ENCODE results near the gene C5orf34.
"Not testable (repeated sequence)": the region's sequence is repeated elsewhere in the genome, so short reads cannot be mapped to it uniquely, and the experiment has no call there.

Gene C5orf34

DNA sequence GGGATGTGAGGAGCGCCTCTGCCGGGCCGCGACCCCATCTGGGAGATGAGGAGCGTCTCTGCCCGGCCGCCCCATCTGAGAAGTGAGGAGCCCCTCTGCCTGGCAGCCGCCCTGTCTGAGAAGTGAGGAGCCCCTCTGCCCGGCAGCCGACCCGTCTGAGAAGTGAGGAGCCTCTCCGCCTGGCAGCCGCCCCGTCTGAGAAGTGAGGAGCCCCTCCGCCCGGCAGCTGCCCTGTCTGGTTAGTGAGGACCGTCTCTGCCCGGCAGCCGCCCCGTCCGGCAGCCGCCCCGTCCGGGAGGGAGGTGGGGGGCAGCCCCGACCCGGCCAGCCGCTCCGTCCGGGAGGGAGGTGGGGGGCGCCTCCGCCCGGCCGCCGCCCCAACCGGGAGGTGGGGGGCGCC, 3.9 kb downstream of the C5orf34 start:
- DNase-seq, result not testable (repeated sequence)

DNA sequence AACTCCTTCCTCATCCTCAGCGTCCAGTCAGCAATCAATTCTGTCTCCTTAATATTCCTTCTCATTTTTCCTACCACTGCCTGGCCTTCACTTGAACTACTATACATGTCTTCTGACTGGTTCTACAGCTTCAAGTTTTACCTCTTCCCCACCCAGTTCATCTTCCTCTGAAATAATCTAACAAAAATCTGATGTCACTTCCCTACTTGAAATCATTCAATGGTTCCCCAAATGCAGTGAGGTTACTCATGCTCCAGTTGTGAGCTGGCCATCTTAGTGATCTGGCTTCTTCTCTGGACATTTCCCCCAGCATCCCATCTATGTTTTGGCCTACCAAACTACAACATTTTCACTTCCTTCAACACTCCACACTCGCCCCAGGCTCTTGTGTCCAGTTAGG, 16.4 kb downstream of the C5orf34 start:
- no peak for DNase-seq

DNA sequence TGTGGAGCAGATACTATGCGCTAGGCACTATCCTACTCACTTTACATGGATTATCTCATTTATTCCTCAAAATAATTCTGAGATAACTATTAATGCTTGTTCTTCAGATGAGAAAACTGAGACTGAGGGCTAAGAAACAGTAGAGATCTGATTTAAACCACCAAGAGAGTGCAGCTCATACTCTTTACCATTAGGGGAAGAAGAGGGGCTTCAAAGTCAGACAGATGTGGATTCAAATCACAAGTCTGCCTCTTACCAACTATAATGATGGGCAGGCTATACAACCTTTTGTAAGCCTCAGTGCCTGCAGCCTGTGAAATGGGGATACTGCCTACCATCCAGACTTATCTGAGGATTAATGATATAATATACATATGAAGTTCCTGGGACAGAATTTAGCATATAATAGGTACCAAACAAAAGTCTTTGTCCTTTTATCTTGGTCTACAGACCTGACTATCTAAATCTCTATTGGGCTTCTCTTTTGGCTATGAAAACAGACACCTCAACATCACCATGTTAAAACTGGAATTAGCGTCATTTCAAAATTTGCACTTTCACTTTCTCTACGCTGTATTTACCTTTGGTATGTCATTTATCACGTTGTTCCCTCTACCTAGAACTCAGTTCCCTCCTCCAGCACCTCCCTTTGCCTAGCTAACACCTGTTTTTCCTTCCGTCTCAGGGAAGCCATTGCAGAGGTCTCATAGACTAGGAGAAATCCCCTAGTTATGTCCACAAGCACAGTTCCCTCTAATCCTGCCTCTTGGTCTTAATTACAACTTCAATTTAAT, 17.4 kb downstream of the C5orf34 start:
- no peak for DNase-seq

DNA sequence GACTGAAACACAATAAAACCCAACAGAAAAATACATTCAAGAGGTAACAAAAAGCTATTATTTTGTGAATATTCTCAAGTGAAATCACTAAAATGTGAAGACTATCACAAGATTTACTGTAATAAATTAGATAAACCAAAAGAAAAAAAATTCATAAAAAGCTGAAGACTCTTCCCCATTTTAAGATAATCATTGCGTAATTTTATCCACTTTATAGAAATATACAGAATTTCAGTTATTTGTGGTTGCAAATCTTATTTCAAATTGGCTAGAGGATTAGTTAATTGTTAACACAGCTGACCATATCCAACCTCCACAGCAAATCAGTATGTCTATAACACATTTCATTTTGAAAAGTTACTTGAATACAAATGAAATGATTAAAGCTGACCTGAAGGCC, 23.6 kb downstream of the C5orf34 start:
- no peak for DNase-seq

DNA sequence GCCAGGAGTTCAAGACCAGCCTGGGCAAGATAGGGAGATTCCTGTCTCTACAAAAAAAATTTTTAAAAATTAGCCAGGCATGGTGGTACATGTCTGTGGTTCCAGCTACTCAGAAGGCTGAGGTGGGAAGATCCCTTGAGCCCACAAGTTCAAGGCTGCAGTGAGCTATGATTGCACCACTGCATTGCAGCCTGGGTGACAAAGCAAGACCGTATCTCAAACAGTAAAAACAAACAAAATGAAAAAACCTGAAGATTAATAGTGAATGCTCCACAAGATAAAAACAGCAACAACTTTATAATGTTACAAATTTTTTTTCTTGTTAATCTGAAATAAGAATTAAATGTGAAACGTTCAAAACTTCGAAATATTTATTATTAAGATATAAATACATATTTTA, 28.6 kb downstream of the C5orf34 start:
- DNase-seq, result no peak

DNA sequence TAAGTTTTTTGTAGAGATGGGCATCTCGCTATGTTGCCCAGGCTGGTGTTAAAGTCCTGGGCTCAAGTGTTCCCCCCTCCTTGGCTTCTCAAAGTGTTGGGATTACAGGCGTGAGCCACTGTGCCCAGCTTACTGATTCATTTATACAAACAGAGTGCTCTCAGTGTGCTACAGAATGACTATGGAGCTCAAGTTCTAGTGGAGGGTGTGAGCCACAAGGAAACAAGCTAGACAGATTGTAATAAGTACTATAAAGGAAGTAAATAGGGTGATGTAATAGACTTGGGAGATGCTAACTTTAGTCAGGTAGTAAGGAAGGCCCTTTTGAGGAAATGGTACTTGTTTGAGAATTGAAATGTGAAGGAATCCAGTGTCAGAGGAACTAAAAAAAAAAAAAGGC, 29.5 kb downstream of the C5orf34 start:
- peak; percentile 32 for DNase-seq

DNA sequence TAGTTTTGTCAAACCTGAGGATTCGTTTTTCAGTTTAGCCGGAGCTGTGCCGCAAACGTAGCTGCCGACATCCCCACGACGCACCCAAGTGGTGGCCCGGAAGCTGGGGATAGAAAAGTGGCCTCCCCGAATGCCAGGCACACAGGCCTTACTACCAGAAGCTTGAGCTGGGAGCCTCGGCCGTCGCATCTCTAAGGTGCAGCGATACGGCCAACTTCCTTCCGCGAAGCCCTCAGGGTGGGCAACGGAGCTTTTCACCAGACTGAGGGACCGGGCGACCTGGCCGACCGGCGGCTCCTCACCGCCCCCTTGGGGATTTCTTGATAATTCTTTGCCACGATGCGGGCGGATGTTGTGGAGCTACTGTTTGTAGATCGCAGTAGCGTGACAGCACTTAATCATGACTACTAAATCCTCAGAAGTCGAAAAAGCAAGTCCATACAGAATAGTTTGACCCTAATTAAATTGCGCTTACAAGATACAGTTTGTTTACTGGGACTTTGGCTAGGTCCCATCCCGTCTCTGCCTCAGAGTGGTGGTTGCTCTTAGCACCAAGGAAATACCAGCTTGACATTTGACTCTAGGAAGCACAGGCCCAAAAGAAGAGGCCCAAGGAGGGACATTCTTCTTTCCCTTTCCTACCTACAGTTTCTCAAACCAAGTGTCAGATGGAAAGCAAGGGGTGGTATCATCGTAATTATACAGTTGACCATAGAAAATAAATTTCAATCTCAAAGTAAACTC, 30.7 kb downstream of the C5orf34 start:
- DNase-seq, result peak; percentile 89

DNA sequence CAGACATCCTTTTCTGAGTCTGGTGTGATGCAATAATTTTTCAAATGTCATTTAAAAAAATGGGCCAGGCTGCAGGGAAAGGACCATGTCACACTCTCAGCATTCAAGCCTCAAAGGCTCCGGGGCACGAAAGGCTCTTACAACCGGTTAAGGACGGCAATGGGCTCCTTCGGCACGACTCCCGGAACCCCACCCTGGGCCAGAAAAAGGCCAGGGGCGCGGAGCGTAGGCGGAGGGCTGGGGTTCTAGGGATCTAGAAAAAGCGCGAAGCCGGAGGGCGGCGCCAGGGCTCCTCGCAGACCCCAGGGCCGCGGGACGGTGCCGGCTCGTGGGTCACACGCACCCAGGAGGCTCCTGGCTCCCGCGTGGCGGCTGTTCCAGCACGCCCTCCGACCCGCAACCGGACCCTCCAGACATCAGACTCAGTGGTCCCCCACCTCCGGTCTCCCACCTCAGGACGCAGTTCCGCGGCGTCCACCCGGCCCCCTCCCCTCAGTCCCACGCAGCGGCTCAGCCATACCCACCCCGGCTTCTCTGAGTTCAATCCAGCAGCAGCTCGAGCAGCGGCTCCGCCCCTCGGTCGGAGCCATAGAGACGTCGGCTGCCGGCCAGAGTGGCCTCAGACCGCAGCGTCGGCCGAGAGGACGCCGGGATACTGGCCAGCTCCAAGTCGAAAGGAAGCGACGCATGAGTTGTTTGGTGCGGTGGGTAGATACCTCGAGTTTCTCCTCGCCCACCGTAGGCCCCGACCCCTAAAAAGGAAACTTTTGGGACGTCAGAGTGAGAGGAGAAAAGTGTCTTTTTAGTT, 31.4 kb downstream of the C5orf34 start, which contains the start of gene TMEM267:
Gene TMEM267, minus strand, starts transcription at position 568 of the 808 bp plus-strand sequence. CDS start 29,896 bp downstream, outside the sequence.
- peak; percentile 90 for DNase-seq

DNA sequence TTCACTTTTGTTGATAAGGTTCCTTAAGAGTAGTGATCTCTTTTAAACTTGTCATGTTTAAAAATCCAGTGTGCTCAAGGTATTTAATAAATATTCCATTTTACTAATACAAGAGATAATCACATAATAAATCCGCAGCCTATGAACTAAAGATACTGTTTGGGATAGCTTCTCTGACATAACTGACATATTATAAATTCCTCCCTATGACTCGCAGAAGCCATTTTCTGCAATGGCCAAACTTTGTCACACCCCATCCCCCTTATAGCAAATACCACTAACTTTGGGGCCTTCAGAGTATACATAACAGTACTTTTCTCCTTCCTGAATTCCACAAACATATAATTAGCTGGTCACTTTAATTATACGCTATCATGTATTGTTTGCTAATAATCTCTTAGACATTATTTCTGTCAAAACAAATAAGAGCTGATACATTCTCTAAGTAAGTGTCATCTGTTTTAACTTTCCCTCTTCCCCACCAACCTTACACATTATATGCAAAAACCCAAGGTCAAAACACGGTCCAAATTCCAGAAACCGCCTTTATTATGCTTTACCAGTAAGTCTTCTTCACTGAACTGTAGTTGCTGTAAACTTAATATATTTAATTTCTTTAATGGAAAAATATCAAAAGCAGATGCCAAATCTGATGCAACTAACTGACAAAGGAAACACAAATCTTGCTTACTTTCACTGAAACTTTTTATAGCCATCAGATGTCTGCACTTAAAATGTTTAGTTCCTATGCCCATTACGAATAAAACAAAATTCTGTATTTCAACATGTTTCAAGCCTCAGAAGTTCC, 32.3 kb downstream of the C5orf34 start:
- no peak for DNase-seq

DNA sequence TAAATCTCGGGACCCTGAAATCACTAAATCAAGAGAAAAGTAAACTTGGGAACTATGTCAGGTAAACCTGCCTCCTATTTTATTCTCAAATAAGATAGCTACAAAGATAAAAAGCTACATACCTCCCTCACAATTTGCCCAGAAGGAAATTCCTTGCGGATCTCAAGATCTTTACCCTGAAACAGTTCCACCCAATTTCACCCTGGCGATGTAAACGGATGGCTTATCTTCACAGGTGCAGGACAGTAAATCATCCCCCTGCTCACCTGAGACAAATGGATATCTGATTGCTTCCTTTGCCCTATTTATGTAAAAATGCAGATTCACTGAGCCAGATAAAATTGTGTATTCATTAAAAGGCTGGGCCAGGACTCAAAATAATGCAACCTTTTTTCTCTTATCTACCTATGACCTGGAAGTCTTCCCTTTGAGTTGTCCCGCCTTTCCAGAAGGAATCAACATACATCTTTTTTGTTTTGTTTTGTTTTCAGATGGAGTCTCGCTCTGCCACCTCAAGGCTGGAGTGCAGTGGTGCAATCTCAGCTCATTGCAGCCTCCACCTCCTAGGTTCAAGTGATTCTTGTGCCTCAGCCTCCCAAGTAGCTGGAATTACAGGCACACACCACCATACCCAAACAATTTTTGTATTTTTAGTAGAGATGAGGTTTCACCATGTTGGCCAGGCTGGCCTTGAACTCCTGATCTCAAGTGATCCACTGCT, 45.1 kb downstream of the C5orf34 start:
- no peak for DNase-seq

DNA sequence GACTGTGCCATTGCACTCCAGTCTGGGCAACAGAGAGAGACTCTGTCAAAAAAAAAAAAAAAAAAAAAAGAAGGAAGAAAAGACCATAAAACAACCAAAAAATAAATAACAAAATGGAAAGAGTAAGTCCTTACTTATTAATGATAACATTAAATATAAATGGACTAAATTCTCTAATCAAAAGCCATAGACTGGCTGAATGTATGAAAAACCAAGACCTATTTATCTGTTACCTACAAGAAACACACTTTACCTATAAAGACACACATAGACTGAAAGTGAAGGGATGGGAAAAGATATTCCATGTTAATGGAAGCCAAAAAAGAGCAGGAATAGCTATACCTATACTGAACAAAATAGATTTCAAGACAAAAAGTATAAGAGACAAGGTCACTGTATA, 47.8 kb downstream of the C5orf34 start:
- no peak for DNase-seq

DNA sequence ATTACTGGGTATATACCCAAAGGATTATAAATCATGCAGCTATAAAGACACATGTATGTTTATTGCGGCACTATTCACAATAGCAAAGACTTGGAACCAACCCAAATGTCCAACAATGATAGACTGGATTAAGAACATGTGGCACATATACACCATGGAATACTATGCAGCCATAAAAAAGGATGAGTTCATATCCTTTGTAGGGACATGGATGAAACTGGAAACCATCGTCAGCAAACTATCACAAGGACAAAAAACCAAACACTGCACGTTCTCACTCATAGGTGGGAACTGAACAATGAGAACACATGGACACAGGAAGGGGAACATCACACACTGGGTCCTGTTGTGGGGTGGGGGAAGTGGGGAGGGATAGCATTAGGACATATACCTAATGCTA, 49.5 kb downstream of the C5orf34 start:
- not testable (repeated sequence) for DNase-seq

DNA sequence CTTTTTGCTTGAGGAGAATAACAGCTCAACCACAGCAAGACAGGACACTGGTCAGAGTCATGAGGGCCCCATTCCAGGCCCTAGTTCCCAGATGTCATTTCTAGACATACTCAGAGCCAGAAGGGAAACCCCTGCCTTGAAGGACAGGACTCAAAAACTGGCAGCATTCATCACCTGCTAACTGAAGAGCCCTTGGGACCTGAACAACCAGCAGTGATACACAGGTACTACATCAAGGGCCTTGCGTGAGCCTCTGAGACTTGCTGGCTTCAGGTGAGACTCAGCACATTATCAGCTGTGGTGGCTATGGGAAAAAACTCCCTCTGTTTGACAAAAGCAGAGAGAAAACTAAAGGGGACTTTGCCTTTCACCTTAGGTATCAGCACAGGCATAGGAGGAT, 53.9 kb downstream of the C5orf34 start:
- no peak for DNase-seq

DNA sequence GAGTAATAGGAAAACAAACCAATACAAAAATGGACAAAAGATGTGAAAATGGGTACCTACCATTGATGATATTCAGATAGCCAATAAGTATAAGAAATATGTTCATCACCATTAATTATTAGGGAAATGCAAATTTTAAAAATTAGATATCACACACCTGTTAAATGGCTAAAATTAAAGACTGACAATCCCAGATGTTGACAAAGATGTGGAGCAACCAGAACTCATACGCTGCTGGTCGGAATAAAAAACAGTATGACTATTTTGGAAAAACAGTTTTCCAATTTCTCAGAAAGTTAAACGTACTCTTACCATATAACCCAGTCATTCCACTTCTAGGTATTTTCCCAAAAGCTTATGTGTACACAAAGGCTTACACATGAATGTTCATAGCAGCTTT, 58.4 kb downstream of the C5orf34 start:
- no peak for DNase-seq

DNA sequence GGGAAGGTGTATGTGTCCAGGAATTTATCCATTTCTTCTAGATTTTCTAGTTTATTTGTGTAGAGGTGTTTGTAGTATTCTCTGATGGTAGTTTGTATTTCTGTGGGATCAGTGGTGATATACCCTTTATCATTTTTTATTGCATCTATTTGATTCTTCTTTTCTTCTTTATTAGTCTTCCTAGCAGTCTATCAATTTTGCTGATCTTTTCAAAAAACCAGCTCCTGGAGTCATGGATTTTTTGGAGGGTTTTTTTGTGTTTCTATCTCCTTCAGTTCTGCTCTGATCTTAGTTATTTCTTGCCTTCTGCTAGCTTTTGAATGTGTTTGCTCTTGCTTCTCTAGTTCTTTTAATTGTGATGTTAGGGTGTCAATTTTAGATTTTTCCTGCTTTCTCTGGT, 73.4 kb downstream of the C5orf34 start:
- not testable (repeated sequence) for DNase-seq

DNA sequence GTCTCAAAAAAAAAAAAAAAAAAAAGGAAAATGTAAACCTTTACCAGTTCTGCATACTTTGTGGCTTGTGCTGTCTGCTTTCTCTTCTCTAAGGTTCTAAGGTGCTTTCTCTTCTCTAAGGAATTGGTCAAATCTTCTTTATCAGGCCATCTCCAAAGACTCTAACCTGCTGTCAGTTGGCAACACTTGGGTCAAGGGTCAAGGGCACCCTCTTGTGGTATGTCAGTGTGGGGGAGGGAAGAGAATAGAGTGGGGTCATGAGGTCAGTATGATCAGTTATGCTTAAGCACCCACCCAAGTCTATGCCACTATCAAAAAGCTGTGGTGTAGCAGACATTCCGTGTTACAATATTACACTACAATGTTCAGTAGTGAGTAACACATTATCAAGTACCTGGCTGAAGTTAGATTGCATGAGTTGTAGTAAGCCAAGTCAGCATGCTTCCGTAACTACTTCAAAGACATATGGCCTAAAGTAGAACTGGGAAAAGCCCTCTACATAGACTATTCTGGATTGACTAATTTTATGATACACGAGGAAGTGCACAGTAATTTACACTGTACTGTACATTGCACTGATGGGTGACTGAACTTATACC, 77.8 kb downstream of the C5orf34 start:
- DNase-seq, result no peak
